Osteocyte (in vitro differentiated cells): ENCODE measurements around the gene PLIN3. TPM values are rescaled to one million over a fixed set of nuclear protein-coding genes. Genes with fewer than 3 reads are reported as not detected.
"Not testable (repeated sequence)": the region's sequence is repeated elsewhere in the genome, so short reads cannot be mapped to it uniquely, and the experiment has no call there.

Experiments used
- DNase-seq: peaks from one replicate; pipeline ENCODE4 v3.0.0; 2021; ENCODE audit warnings: mixed read lengths; ENCODE audit not compliant: unreplicated experiment; ENCODE audit errors: extremely low spot score
- H3K27ac Mint-ChIP-seq: one replicate; pipeline ENCODE4 v1.8.0; 2021; ENCODE audit warnings: mild to moderate bottlenecking, mixed read lengths; ENCODE audit not compliant: unreplicated experiment
- H3K27me3 Mint-ChIP-seq: one replicate; pipeline ENCODE4 v1.8.0; 2021; ENCODE audit warnings: mixed read lengths; ENCODE audit not compliant: unreplicated experiment
- H3K36me3 Mint-ChIP-seq: one replicate; pipeline ENCODE4 v1.8.0; 2021; ENCODE audit warnings: mixed read lengths; ENCODE audit not compliant: unreplicated experiment
- H3K4me1 Mint-ChIP-seq: one replicate; pipeline ENCODE4 v1.8.0; 2021; ENCODE audit warnings: mixed read lengths; ENCODE audit not compliant: unreplicated experiment
- H3K4me3 Mint-ChIP-seq: one replicate; pipeline ENCODE4 v1.8.0; 2021; ENCODE audit warnings: mild to moderate bottlenecking, moderate library complexity, mixed read lengths; ENCODE audit not compliant: unreplicated experiment
- H3K9me3 Mint-ChIP-seq: one replicate; pipeline ENCODE4 v1.8.0; 2021; ENCODE audit warnings: mixed read lengths; ENCODE audit not compliant: unreplicated experiment
- CTCF ChIP-seq: fragments of 200-600 bp; sonication (generic); IDR thresholded peaks from 2 replicates; pipeline ENCODE4 v1.5.0; 2021; ENCODE audit warnings: antibody characterized with exemption, mild to moderate bottlenecking, moderate library complexity
- total RNA-seq: library from RNA; stranded (reverse); gene quantifications from 2 replicates; pipeline ENCODE4 v1.2.1, GENCODE V29; 2021

PLIN3 gene
- total RNA-seq, 1 donor from 2014 or later: 77.8 TPM

- Mint-ChIP-seq H3K36me3 (no peaks in the 10 kb centered on the region), H3K9me3 (no peaks in the 10 kb centered on the region), H3K27me3 (no peaks in the 10 kb centered on the region), H3K4me3 (no peak overlapping the region), H3K27ac (no peak overlapping the region), H3K4me1 (peaks cover 17% of the 10 kb centered on the region)
- DNase-seq: no peak
- TF ChIP-seq CTCF: no peak
Observed at GRCh38 chr19:4889034-4889815, 21.8 kb upstream of the PLIN3 start.

GRCh38 chr19:4887803-4888202 is 20.3 kb upstream of the PLIN3 start:
- H3K9me3 Mint-ChIP-seq, DNase-seq, H3K27me3 Mint-ChIP-seq, H3K4me3 Mint-ChIP-seq, H3K27ac Mint-ChIP-seq, H3K36me3 Mint-ChIP-seq: not testable (repeated sequence)
- peaks cover 17% of the 10 kb centered on the region for H3K4me1 Mint-ChIP-seq

- not testable (repeated sequence) for H3K36me3 Mint-ChIP-seq, H3K4me3 Mint-ChIP-seq, H3K9me3 Mint-ChIP-seq, H3K27me3 Mint-ChIP-seq, DNase-seq, H3K27ac Mint-ChIP-seq
- H3K4me1 Mint-ChIP-seq: peaks cover 15% of the 10 kb centered on the region
Observed at GRCh38 chr19:4884993-4885392, 17.5 kb upstream of the PLIN3 start.

- not testable (repeated sequence) for H3K4me3 Mint-ChIP-seq, H3K27ac Mint-ChIP-seq, H3K27me3 Mint-ChIP-seq, H3K9me3 Mint-ChIP-seq, H3K36me3 Mint-ChIP-seq, DNase-seq
- H3K4me1 Mint-ChIP-seq: peaks cover 16% of the 10 kb centered on the region
Observed at GRCh38 chr19:4882874-4883273, 15.4 kb upstream of the PLIN3 start.

GRCh38 chr19:4879041-4879440 is 11.6 kb upstream of the PLIN3 start:
- H3K36me3 Mint-ChIP-seq: no peaks in the 10 kb centered on the region
- no peak for DNase-seq
- H3K27ac Mint-ChIP-seq: peak overlapping the region; percentile 23
- no peak for TF ChIP-seq CTCF
- peaks cover 10% of the 10 kb centered on the region for H3K4me1 Mint-ChIP-seq
- H3K4me3 Mint-ChIP-seq: no peak overlapping the region
- no peaks in the 10 kb centered on the region for H3K9me3 Mint-ChIP-seq
- H3K27me3 Mint-ChIP-seq: no peaks in the 10 kb centered on the region

- Mint-ChIP-seq H3K4me3 (no peak overlapping the region), H3K27me3 (no peaks in the 10 kb centered on the region), H3K9me3 (no peaks in the 10 kb centered on the region), H3K27ac (no peak overlapping the region), H3K36me3 (no peaks in the 10 kb centered on the region), H3K4me1 (peaks cover 10% of the 10 kb centered on the region)
- no peak for DNase-seq
- TF ChIP-seq CTCF: no peak
Observed at GRCh38 chr19:4878491-4878968, 11.1 kb upstream of the PLIN3 start.
